ENCODE measurements around the gene KCTD1. TPM values are rescaled to one million over a fixed set of nuclear protein-coding genes. Genes with fewer than 3 reads are reported as not detected.

The KCTD1 gene
- total and polyA plus RNA-seq, 2 of the 8 experiments (the other 6 are each of a cell fraction or from before 2014, with no cell fraction given), result 7.7 to 14.0 TPM

DNA sequence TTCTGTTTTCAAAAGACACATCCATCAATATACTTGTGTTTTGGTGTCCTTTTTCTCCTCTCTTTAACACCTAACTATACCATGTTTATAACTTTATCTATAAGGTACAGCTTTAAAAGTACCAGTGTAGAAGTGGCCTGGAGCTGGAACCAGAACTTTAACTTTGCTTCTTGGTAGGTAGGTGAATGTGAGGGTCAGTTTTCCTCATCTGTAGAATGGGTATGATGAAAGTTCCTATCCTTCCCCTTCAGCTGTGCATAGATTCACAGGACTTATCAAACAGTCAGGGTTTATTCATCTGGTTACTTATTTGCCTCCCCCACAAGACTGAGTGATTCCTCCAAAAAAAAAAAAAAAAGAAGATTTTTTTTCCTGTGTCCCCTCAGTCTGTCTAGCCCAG is 12.7 kb downstream of the KCTD1 start (continued):
- TF ChIP-seq, protein P1, sequence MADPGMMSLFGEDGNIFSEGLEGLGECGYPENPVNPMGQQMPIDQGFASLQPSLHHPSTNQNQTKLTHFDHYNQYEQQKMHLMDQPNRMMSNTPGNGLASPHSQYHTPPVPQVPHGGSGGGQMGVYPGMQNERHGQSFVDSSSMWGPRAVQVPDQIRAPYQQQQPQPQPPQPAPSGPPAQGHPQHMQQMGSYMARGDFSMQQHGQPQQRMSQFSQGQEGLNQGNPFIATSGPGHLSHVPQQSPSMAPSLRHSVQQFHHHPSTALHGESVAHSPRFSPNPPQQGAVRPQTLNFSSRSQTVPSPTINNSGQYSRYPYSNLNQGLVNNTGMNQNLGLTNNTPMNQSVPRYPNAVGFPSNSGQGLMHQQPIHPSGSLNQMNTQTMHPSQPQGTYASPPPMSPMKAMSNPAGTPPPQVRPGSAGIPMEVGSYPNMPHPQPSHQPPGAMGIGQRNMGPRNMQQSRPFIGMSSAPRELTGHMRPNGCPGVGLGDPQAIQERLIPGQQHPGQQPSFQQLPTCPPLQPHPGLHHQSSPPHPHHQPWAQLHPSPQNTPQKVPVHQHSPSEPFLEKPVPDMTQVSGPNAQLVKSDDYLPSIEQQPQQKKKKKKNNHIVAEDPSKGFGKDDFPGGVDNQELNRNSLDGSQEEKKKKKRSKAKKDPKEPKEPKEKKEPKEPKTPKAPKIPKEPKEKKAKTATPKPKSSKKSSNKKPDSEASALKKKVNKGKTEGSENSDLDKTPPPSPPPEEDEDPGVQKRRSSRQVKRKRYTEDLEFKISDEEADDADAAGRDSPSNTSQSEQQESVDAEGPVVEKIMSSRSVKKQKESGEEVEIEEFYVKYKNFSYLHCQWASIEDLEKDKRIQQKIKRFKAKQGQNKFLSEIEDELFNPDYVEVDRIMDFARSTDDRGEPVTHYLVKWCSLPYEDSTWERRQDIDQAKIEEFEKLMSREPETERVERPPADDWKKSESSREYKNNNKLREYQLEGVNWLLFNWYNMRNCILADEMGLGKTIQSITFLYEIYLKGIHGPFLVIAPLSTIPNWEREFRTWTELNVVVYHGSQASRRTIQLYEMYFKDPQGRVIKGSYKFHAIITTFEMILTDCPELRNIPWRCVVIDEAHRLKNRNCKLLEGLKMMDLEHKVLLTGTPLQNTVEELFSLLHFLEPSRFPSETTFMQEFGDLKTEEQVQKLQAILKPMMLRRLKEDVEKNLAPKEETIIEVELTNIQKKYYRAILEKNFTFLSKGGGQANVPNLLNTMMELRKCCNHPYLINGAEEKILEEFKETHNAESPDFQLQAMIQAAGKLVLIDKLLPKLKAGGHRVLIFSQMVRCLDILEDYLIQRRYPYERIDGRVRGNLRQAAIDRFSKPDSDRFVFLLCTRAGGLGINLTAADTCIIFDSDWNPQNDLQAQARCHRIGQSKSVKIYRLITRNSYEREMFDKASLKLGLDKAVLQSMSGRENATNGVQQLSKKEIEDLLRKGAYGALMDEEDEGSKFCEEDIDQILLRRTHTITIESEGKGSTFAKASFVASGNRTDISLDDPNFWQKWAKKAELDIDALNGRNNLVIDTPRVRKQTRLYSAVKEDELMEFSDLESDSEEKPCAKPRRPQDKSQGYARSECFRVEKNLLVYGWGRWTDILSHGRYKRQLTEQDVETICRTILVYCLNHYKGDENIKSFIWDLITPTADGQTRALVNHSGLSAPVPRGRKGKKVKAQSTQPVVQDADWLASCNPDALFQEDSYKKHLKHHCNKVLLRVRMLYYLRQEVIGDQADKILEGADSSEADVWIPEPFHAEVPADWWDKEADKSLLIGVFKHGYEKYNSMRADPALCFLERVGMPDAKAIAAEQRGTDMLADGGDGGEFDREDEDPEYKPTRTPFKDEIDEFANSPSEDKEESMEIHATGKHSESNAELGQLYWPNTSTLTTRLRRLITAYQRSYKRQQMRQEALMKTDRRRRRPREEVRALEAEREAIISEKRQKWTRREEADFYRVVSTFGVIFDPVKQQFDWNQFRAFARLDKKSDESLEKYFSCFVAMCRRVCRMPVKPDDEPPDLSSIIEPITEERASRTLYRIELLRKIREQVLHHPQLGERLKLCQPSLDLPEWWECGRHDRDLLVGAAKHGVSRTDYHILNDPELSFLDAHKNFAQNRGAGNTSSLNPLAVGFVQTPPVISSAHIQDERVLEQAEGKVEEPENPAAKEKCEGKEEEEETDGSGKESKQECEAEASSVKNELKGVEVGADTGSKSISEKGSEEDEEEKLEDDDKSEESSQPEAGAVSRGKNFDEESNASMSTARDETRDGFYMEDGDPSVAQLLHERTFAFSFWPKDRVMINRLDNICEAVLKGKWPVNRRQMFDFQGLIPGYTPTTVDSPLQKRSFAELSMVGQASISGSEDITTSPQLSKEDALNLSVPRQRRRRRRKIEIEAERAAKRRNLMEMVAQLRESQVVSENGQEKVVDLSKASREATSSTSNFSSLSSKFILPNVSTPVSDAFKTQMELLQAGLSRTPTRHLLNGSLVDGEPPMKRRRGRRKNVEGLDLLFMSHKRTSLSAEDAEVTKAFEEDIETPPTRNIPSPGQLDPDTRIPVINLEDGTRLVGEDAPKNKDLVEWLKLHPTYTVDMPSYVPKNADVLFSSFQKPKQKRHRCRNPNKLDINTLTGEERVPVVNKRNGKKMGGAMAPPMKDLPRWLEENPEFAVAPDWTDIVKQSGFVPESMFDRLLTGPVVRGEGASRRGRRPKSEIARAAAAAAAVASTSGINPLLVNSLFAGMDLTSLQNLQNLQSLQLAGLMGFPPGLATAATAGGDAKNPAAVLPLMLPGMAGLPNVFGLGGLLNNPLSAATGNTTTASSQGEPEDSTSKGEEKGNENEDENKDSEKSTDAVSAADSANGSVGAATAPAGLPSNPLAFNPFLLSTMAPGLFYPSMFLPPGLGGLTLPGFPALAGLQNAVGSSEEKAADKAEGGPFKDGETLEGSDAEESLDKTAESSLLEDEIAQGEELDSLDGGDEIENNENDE (IDR thresholded peaks at IDR 0.05; ENCODE audit: insufficient replicate concordance, low read length), result no peak
- TF ChIP-seq KDM1A (IDR thresholded peaks at IDR 0.05; ENCODE audit: borderline replicate concordance, low read length), result peak; percentile 73; the same call in 1 of the 2 replicates
- TF ChIP-seq GTF2F1 (IDR thresholded peaks at IDR 0.05; ENCODE audit: borderline replicate concordance, low read depth, low read length), result no peak
- no peak for TF ChIP-seq SIRT6 (IDR thresholded peaks at IDR 0.05; ENCODE audit: low read length)
- no peak for TF ChIP-seq FOSL1 (IDR thresholded peaks at IDR 0.05; ENCODE audit: insufficient read depth, low read depth, low read length)
- no peak for TF ChIP-seq GABPA (IDR thresholded peaks at IDR 0.05; ENCODE audit: borderline replicate concordance, insufficient read depth, low read length)

Measured in H1 (cell line).